ENCODE data around the gene PABPN1L.

- TF ChIP-seq, protein P1, sequence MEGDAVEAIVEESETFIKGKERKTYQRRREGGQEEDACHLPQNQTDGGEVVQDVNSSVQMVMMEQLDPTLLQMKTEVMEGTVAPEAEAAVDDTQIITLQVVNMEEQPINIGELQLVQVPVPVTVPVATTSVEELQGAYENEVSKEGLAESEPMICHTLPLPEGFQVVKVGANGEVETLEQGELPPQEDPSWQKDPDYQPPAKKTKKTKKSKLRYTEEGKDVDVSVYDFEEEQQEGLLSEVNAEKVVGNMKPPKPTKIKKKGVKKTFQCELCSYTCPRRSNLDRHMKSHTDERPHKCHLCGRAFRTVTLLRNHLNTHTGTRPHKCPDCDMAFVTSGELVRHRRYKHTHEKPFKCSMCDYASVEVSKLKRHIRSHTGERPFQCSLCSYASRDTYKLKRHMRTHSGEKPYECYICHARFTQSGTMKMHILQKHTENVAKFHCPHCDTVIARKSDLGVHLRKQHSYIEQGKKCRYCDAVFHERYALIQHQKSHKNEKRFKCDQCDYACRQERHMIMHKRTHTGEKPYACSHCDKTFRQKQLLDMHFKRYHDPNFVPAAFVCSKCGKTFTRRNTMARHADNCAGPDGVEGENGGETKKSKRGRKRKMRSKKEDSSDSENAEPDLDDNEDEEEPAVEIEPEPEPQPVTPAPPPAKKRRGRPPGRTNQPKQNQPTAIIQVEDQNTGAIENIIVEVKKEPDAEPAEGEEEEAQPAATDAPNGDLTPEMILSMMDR (IDR thresholded peaks at IDR 0.05) = no peak
- no peak for TF ChIP-seq POLR2A (IDR thresholded peaks at IDR 0.05)
Measured at GRCh38 chr16:88851616-88852015, 14.8 kb downstream of the PABPN1L start.
